ENCODE data around the gene G2E3. TPM values are rescaled to one million over a fixed set of nuclear protein-coding genes. Genes with fewer than 3 reads are reported as not detected.

G2E3 gene
- total and polyA plus RNA-seq, 2 of the 13 experiments (the other 11 are each of a cell fraction or from before 2014, with no cell fraction given) = 22.8 to 63.0 TPM

GRCh38 chr14:30558675-30559555 is at the start of gene G2E3 (continued):
- TF ChIP-seq ZNF547 (CRISPR knock-in tag; IDR thresholded peaks at IDR 0.05) (peak; percentile 99), HNRNPH1 (optimal IDR thresholded peaks at IDR 0.05; ENCODE audit: low read depth, low read length) (peak; percentile 22), CREM (IDR thresholded peaks at IDR 0.05) (peak; percentile 66; the same call in 1 of the 2 replicates), CREM (CRISPR knock-in tag; IDR thresholded peaks at IDR 0.05) (peak; percentile 6; the same call in 1 of the 2 replicates), ATF7 (IDR thresholded peaks at IDR 0.05) (no peak), ATF7 (CRISPR knock-in tag; IDR thresholded peaks at IDR 0.05) (peak; percentile 91), STAG1 (CRISPR knock-in tag; IDR thresholded peaks at IDR 0.05) (no peak), HDAC2 (CRISPR knock-in tag; IDR thresholded peaks at IDR 0.05) (peak; percentile 97), ZNF136 (CRISPR knock-in tag; IDR thresholded peaks at IDR 0.05; ENCODE audit: low read depth) (peak; percentile 70; the same call in 1 of the 2 replicates), CAMTA2 (CRISPR knock-in tag; IDR thresholded peaks at IDR 0.05; ENCODE audit: borderline replicate concordance) (no peak; the same call in none of the 2 replicates), ZNF3 (CRISPR knock-in tag; IDR thresholded peaks at IDR 0.05) (no peak; the same call in none of the 2 replicates), PHF20 (CRISPR knock-in tag; IDR thresholded peaks at IDR 0.05) (peak; percentile 87), ARNT (IDR thresholded peaks at IDR 0.05) (no peak), ZNF773 (CRISPR knock-in tag; IDR thresholded peaks at IDR 0.05; ENCODE audit: borderline replicate concordance) (peak; percentile 63; the same call in 1 of the 2 replicates), HIVEP1 (CRISPR knock-in tag; IDR thresholded peaks at IDR 0.05) (peak; percentile 95), ZMYM3 (CRISPR knock-in tag; IDR thresholded peaks at IDR 0.05) (peak; percentile 91), YEATS4 (CRISPR knock-in tag; IDR thresholded peaks at IDR 0.05; ENCODE audit: borderline replicate concordance) (peak; percentile 100), HHEX (CRISPR knock-in tag; IDR thresholded peaks at IDR 0.05) (no peak; the same call in 1 of the 2 replicates), ZFP62 (CRISPR knock-in tag; IDR thresholded peaks at IDR 0.05) (no peak)
- TF ChIP-seq, protein P1, sequence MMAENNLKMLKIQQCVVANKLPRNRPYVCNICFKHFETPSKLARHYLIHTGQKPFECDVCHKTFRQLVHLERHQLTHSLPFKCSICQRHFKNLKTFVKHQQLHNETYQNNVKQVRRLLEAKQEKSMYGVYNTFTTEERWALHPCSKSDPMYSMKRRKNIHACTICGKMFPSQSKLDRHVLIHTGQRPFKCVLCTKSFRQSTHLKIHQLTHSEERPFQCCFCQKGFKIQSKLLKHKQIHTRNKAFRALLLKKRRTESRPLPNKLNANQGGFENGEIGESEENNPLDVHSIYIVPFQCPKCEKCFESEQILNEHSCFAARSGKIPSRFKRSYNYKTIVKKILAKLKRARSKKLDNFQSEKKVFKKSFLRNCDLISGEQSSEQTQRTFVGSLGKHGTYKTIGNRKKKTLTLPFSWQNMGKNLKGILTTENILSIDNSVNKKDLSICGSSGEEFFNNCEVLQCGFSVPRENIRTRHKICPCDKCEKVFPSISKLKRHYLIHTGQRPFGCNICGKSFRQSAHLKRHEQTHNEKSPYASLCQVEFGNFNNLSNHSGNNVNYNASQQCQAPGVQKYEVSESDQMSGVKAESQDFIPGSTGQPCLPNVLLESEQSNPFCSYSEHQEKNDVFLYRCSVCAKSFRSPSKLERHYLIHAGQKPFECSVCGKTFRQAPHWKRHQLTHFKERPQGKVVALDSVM (CRISPR knock-in tag; IDR thresholded peaks at IDR 0.05) = peak; percentile 80
- TF ChIP-seq, protein P2, sequence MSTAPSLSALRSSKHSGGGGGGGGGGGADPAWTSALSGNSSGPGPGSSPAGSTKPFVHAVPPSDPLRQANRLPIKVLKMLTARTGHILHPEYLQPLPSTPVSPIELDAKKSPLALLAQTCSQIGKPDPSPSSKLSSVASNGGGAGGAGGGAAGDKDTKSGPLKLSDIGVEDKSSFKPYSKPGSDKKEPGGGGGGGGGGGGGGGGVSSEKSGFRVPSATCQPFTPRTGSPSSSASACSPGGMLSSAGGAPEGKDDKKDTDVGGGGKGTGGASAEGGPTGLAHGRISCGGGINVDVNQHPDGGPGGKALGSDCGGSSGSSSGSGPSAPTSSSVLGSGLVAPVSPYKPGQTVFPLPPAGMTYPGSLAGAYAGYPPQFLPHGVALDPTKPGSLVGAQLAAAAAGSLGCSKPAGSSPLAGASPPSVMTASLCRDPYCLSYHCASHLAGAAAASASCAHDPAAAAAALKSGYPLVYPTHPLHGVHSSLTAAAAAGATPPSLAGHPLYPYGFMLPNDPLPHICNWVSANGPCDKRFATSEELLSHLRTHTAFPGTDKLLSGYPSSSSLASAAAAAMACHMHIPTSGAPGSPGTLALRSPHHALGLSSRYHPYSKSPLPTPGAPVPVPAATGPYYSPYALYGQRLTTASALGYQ (CRISPR knock-in tag; IDR thresholded peaks at IDR 0.05) = peak; percentile 62
- TF ChIP-seq, protein P3, sequence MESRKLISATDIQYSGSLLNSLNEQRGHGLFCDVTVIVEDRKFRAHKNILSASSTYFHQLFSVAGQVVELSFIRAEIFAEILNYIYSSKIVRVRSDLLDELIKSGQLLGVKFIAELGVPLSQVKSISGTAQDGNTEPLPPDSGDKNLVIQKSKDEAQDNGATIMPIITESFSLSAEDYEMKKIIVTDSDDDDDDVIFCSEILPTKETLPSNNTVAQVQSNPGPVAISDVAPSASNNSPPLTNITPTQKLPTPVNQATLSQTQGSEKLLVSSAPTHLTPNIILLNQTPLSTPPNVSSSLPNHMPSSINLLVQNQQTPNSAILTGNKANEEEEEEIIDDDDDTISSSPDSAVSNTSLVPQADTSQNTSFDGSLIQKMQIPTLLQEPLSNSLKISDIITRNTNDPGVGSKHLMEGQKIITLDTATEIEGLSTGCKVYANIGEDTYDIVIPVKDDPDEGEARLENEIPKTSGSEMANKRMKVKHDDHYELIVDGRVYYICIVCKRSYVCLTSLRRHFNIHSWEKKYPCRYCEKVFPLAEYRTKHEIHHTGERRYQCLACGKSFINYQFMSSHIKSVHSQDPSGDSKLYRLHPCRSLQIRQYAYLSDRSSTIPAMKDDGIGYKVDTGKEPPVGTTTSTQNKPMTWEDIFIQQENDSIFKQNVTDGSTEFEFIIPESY (CRISPR knock-in tag; IDR thresholded peaks at IDR 0.05) = peak; percentile 79
- TF ChIP-seq, protein P4, sequence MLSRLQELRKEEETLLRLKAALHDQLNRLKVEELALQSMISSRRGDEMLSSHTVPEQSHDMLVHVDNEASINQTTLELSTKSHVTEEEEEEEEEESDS (CRISPR knock-in tag; IDR thresholded peaks at IDR 0.05; ENCODE audit: borderline replicate concordance) = peak; percentile 94
- TF ChIP-seq, protein P5, sequence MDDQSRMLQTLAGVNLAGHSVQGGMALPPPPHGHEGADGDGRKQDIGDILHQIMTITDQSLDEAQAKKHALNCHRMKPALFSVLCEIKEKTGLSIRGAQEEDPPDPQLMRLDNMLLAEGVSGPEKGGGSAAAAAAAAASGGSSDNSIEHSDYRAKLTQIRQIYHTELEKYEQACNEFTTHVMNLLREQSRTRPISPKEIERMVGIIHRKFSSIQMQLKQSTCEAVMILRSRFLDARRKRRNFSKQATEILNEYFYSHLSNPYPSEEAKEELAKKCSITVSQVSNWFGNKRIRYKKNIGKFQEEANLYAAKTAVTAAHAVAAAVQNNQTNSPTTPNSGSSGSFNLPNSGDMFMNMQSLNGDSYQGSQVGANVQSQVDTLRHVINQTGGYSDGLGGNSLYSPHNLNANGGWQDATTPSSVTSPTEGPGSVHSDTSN (CRISPR knock-in tag; IDR thresholded peaks at IDR 0.05; ENCODE audit: borderline replicate concordance) = peak; percentile 89; the same call in 1 of the 2 replicates
